NOMO-1 treated with dmso at 0.1 percent for 144 hours (cell line): ENCODE data around the gene KDM4B.
"Not testable (repeated sequence)": the region's sequence is repeated elsewhere in the genome, so short reads cannot be mapped to it uniquely, and the experiment has no call there.

Experiments used
- DNase-seq: peaks from one replicate; lab custom pipeline; 2025; ENCODE audit not compliant: unreplicated experiment; lab: John Stamatoyannopoulos, UW

KDM4B gene

GRCh38 chr19:5012688-5013457 is 44.0 kb downstream of the KDM4B start:
- DNase-seq, result no peak

DNA sequence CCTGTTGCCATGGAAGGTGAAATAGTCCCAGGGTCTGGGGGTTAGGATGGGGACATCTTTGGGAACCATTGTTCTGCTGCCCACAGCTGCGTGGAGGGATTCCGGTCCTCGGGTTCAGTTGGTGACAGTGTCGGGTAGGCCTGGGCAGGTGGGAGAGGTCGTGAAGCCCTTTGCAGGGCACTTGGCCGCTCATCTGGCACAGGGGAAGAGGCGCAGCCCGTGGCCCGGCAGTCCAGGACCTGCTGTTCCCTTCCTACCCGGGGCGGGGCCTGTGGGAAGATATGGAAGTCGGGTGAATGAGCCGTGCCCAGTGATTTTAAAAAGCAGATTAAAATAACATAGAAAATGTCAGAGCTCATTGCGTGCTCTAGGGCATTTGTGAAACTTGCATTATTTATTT is 44.8 kb downstream of the KDM4B start:
- no peak for DNase-seq

- no peak for DNase-seq
Observed at GRCh38 chr19:5014941-5015340, 46.0 kb downstream of the KDM4B start.

DNA sequence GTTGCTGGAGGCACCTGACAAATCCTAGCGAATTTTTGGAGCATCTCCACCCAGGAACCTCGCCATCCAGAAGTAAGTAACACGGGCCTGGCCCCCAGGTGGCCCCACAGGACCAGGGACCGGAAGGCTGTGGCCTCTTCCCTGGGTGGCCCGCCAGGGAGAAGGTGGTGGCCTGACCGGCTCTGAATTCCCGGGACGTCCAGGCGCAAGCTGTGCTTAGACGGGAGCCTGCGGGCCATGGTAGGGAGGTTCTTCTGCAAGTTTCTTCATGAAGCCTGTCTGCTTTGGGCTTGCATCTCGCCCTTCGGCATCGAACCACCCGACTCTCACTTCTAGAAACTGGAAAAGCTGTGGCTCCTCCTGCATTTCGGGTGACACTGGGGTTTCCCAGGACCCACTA is 47.4 kb downstream of the KDM4B start:
- no peak for DNase-seq

DNA sequence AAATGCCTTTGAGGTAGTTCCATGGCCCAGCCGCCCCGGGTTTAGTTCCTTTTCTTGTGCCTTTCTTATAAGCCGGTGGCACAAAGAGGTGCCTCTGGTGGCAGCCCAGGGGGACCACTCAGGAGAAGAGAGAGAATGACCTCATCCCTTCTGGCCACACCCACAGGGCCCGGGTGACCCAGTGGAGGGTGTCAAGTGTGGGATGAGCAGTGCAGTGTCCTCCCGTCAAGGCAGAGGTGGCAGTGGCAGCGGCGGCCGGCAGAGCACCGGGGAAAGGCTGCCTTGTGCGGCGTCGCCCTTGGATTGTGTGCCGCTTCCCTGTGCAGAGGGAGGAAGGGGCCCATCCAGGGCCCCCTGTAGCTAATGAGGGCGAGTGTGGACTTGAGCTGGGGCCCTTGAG is 47.9 kb downstream of the KDM4B start:
- no peak for DNase-seq

DNA sequence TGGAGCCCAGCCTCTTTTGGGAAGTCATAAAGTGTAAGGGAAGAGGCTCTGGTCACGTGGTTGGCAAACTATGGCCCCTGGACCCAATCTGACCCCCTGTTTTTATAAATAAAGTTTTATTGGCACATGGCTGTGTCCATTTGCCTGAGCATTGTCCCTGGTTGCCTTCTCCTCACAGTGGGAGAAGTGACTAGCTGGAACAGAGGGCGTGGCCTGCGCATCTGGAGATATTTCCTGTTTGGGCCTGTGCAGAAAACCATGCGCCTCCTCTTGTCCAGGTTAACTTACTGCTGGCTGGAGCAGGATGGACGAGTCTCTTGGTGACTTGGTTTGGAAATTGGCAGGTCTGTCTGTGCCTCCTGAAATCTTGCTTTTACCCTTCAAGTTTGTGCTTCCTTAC is 48.3 kb downstream of the KDM4B start:
- no peak for DNase-seq

- no peak for DNase-seq
Observed at GRCh38 chr19:5018224-5019015, 49.5 kb downstream of the KDM4B start.

GRCh38 chr19:5020368-5020767 is 51.5 kb downstream of the KDM4B start:
- no peak for DNase-seq

DNA sequence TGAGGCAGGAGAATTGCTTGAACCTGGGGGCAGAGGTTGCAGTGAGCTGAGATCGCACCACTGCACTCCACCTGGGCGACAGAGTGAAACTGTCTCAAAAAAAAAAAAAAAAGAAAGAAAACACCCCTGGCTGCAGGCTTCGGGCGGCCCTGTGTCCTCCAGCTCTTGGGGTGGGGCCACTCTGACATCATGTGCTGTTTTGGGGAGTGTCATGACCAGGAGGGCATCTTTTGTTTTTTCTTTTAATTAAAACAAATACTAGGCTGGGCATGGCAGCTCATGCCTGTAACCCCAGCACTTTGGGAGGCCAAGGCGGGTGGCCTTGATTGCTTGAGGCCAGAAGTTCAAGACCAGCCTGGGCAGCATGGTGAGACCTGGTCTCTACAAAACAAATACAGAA is 52.1 kb downstream of the KDM4B start:
- DNase-seq, result no peak

- DNase-seq, result no peak
Observed at GRCh38 chr19:5022066-5022860, 53.4 kb downstream of the KDM4B start.

GRCh38 chr19:5023128-5023571 is 54.2 kb downstream of the KDM4B start:
- no peak for DNase-seq

DNA sequence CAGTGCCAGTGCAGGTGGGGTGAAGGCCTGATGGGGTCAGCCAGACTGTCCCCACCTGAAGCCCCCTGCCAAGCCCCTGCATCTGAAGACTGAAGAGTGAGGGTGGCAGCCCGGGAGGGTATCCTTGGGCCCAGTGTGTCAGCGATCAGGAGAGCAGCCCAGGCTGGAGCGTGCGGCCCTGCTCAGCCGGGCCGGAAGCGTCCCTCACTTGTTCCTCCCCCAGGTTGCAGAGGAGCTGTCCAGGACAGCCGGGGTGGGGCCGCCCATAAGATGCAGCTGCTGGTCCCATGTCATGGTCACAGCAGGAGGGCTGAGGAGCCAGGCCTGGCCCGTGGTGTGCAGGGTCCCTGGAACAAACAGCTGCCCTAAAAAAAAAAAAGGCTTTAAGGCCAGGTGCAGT is 55.4 kb downstream of the KDM4B start:
- no peak for DNase-seq

DNA sequence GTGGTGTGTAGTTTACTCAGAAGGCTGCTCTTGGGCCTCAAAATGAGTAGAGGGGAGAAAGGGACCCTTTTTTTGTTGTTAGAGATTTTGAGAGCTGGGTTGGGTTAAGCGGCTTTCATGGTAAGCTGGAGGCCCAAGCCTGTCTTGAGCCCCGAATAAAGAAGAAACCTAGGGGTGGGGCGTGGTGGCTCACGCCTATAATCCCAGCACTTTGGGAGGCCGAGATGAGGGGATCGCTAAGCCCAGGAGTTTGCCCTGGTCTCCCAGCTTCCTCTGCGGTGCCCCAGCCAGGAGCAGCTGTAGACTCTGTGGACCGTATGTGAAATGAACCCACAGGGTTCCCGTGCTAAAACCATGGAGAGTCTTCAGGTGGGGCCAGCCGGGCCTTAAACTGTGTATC is 56.1 kb downstream of the KDM4B start:
- DNase-seq, result no peak

DNA sequence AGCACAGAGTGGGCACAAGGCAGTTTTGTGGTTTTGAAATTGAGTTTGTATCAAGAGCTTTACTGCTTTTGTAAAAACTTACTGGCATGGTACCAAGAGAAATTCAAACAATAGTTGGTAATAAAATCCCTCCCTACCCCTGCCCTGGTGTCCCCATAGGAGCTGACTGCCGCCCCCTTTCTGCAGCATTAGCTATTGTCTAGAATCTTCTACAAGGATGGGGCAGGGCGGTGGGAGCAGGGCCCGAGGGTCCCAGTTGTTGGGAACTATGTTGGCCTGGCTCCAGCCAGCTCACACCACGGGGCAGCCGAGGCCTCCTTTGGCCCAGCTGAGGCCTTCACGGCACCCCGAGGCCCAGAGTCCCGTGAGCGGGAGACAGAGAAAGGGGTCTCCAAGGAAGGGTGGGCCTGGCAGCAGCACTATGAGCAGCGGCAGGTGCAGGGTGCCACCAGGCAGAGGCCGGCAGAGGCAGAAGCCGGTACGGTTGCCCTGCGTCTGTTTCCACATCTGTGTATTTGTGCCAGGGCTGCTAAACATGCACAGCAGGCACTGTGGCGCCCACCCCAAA is 57.9 kb downstream of the KDM4B start:
- DNase-seq, result no peak

DNA sequence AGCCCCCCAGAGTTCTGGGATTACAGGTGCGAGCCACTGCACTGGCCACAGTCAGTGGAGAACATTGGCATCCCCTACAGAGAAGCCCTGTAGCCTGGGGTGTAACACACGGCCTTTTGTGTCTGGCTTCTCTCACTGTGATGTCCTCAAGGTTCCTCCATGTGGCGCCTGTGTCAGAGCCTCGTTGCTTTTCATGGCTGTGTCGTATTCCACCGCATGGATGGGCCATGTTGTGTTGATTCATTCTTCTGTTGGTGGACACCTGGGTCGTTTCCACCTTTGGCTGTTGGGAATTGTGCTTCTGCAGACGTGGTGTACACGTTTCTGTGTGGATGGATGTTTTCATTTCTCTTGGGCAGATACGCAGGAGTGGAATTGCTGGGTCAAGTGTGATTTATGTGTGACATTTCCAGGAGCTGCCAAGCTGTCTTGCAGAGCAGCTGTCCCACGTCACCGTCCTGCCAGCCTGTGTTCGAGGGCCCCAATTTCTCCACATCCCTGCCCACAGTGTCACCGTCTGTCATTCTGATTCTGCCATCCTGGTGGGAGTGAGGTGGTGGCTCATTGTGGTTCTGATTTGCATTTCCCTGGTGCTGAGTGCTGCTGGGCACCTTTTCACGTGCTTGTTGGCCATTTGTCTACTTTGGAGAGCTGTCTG is 59.4 kb downstream of the KDM4B start:
- DNase-seq, result no peak

- DNase-seq, result not testable (repeated sequence)
Observed at GRCh38 chr19:5029596-5029995, 60.7 kb downstream of the KDM4B start.

DNA sequence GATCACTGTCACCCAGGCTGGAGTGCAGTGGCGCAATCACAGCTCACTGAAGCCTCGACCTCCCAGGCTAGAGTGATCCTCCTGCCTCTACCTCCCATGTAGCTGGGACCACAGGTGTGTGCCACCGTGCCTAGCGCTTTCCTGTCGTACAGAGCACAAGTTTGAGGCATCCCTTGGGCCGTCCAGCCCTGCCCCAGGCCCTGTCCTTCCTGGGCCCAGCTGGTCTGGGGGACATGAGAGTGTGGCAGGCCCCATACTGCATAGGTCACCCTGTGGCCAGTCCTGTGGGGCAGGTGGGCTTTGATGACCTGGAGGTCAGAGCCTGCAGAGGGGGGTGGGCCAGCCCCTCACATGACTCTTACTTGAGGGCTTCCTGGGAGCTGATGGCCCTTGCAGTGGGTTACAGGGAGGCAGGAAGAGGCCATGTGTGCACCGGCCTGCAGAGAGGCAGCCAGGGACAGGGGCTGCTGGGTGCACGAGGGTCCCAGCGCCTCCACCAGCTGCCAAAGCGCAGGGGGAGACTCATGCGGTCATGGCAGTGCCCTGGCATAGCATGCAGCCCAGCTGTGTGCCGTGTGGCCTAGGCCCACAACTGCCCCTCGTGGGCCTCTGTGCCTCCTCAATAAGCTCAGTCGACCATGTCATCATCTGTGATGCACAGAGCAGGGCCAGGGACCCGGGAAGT is 61.4 kb downstream of the KDM4B start:
- DNase-seq, result no peak

DNA sequence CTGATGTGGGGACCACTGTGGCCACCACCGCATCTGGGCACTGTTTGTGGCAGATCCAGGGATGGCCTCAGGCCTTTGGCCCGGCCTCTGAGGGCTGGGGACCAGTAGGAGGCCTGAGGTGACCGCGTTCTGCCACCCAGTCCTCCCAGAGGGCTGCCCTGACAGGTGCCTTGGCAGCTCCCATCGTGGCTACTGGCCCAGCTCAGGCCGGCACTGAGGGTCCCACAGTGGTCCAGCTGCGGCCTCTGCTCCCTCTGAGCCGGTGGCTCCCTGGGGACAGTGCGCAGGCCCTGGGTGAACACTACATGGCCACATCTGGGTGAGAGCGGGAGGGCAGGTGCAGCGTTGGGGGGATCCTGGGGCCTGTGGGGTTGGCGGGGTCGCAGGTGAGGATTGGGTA is 61.9 kb downstream of the KDM4B start:
- DNase-seq, result no peak

DNA sequence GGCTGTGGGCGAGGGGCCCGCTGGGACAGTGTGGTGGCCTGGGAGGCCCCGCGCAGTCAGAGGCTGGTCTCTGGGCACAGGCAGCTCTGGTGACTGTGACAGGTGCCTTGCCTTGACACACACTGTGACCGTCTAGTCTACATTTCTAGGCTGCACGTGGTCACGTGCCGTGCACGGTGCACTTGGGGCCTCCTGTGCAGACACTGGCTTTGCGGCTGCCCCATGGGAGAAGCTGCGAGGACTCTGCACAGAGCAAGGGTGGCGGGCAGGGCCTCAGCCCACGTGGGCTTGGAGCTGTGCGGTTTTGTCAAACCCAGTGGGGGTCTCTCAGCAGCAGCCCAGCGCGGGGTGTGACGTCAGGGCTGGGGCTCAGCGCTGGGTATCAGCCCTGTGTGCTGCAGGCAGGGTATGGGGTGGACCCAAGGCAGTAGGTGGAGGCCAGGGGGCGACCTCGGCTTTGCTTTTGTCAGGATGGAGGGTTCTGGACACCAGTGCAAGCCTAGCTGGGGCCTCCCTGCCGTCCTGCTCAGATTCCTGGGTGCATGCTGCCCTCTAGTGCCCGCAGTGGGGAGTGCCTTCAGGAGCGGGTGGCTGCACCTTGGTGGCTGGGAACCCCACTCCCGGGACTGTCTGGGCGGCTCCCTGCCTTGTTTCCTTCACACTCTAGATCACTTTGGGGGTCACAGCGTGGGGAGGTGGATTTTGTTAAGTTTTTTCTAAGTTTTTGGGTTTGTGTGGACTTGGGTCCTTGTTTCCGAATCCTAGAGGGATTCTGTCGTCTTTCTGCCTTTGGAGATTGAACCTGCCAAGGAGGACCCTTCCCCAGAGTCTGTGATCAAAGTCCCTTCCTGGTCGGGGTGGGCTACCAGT is 62.6 kb downstream of the KDM4B start:
- DNase-seq, result peak; percentile 66
